ENCODE data around the gene FAM193B.

GRCh38 chr5:177547736-177548135 lies 6.6 kb downstream of the FAM193B start:
- no peak for TF ChIP-seq POLR2A (IDR thresholded peaks at IDR 0.05; ENCODE audit: low read length)
- TF ChIP-seq GATA1 (IDR thresholded peaks at IDR 0.05; ENCODE audit: low read depth, low read length): no peak

Data from erythroblast (primary cell).